ENCODE measurements around the gene BZW2. TPM values are rescaled to one million over a fixed set of nuclear protein-coding genes. Genes with fewer than 3 reads are reported as not detected.

Gene BZW2
- total and polyA plus RNA-seq, 9 donors, result 17.2 to 41.0 (median 22.5) TPM

DNA sequence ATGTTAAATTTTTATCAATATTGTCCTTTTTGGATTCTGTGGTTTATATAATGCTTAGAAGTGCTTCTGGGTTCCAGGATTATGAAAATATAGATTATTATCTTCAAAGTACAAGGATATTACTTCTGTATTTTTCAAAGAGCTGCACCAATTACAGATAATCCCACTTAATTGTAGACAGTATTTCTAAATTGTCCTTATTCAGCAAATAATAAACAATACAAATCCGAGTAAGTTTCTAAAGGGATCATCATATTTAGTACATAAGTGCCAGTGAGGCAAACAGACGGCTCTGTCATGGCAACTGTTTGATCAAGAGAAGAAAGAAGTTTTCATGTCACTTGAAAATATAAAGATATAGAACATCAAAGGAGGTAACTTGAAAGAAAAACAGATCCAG is 19.6 kb upstream of the BZW2 start:
- H3K4me1 ChIP-seq (ENCODE audit: insufficient read depth), result no peaks in the 10 kb centered on the region
- no peaks in the 10 kb centered on the region for H3K9me3 ChIP-seq
- no peaks in the 10 kb centered on the region for H3K27me3 ChIP-seq
- TF ChIP-seq EP300 (IDR thresholded peaks at IDR 0.05) (no peak), POLR2A (IDR thresholded peaks at IDR 0.05) (no peak)
- TF ChIP-seq, protein P1, sequence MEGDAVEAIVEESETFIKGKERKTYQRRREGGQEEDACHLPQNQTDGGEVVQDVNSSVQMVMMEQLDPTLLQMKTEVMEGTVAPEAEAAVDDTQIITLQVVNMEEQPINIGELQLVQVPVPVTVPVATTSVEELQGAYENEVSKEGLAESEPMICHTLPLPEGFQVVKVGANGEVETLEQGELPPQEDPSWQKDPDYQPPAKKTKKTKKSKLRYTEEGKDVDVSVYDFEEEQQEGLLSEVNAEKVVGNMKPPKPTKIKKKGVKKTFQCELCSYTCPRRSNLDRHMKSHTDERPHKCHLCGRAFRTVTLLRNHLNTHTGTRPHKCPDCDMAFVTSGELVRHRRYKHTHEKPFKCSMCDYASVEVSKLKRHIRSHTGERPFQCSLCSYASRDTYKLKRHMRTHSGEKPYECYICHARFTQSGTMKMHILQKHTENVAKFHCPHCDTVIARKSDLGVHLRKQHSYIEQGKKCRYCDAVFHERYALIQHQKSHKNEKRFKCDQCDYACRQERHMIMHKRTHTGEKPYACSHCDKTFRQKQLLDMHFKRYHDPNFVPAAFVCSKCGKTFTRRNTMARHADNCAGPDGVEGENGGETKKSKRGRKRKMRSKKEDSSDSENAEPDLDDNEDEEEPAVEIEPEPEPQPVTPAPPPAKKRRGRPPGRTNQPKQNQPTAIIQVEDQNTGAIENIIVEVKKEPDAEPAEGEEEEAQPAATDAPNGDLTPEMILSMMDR (IDR thresholded peaks at IDR 0.05), result no peak
- no peak overlapping the region for H3K4me3 ChIP-seq
- WGBS, 3 donors, result 69 to 97% (median 96%) methylated on average over 2 of the region's 2 CpGs
- no peaks in the 10 kb centered on the region for H3K36me3 ChIP-seq
- intact Hi-C loops (cut with DNase I), result no loop called here
- no peak overlapping the region for H3K27ac ChIP-seq
- DNase-seq, result no peak

DNA sequence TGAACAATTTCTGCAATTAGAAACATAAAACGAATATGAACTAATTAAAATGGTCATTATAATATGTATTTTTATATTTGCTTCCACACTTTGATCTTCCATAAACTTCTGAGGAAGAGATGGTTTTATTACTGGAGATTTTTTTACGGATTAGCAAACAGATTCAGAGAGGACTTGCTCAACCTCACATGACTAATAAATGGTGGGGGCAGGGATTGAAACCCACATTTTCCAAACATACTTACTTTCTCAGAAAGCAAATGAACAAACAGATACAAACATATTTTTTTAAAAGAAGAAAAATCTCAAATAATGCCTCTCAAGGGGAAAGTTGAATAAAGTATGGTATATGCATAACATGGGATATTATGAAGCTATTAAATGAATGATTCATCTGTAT is 18.7 kb upstream of the BZW2 start:
- intact Hi-C loops (cut with DNase I), result no loop called here
- no peak overlapping the region for H3K27ac ChIP-seq
- no peaks in the 10 kb centered on the region for H3K27me3 ChIP-seq
- no peaks in the 10 kb centered on the region for H3K36me3 ChIP-seq
- H3K9me3 ChIP-seq, result no peaks in the 10 kb centered on the region
- DNase-seq, result no peak
- 80 to 93% (median 88%) methylated on average over 2 of the region's 2 CpGs for WGBS, 3 donors
- TF ChIP-seq POLR2A (IDR thresholded peaks at IDR 0.05), result no peak
- TF ChIP-seq, protein P1 (IDR thresholded peaks at IDR 0.05), result no peak
- TF ChIP-seq EP300 (IDR thresholded peaks at IDR 0.05), result no peak
- no peaks in the 10 kb centered on the region for H3K4me1 ChIP-seq (ENCODE audit: insufficient read depth)
- no peak overlapping the region for H3K4me3 ChIP-seq

DNA sequence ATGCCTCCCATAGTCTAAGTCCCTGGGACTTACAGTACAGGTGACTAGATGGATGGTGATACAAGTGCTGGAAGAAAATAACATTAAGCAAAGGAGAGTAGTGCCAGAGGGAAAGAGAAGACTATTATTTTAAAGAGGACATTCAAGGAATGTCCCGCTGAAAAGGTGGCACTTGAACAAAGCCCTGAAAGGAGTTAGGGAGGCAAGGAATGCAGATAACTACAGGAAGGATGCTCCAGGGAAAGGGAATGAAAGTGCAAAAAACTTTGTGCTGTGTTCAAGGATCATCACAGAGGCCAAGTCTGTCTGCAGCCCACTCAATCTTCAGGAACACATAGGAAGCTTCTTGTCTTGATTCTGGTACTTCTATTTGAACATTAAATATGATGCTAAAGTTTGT is 15.3 kb upstream of the BZW2 start:
- no peak for DNase-seq
- intact Hi-C loops (cut with DNase I), result no loop called here
- H3K4me1 ChIP-seq (ENCODE audit: insufficient read depth), result no peaks in the 10 kb centered on the region
- H3K27ac ChIP-seq, result no peak overlapping the region
- H3K9me3 ChIP-seq, result no peaks in the 10 kb centered on the region
- no peak for TF ChIP-seq EP300 (IDR thresholded peaks at IDR 0.05)
- TF ChIP-seq, protein P1 (IDR thresholded peaks at IDR 0.05), result no peak
- TF ChIP-seq POLR2A (IDR thresholded peaks at IDR 0.05), result no peak
- H3K36me3 ChIP-seq, result no peaks in the 10 kb centered on the region
- no peak overlapping the region for H3K4me3 ChIP-seq
- 79 to 93% (median 90%) methylated on average over 1 of the region's 1 CpG for WGBS, 3 donors
- H3K27me3 ChIP-seq, result no peaks in the 10 kb centered on the region

DNA sequence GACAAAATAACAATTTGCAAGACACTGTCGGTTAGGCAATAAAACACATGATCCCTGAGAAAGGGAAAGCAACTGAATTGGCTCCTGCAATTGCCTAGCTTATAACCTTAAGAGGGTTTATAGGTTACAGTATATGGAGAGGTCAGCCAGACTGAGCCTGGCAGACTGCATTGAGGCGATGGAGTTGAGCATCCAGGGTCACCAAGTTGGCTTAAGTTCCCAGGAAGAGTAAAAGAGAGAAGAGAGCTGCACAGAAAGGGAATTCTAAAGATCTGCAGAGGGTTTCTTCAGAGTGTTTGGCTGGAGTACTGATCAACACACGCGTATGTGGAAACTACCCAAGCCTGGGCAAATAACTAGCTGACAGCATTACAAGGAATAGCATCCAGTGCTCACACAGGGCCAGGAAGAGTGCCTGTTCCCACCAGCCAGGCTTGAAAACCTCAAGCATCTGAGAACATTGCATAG is 11.7 kb upstream of the BZW2 start:
- no peak overlapping the region for H3K27ac ChIP-seq

More for the DNA sequence above, 11.7 kb upstream of the BZW2 start:
- Histone ChIP-seq H3K27me3 (no peaks in the 10 kb centered on the region), H3K4me1 (ENCODE audit: insufficient read depth) (peaks cover 2% of the 10 kb centered on the region), H3K36me3 (no peaks in the 10 kb centered on the region), H3K9me3 (no peaks in the 10 kb centered on the region), H3K4me3 (no peak overlapping the region)
- WGBS, 3 donors, result 40 to 66% (median 63%) methylated on average over 4 of the region's 4 CpGs
- TF ChIP-seq POLR2A (IDR thresholded peaks at IDR 0.05) (no peak), EP300 (IDR thresholded peaks at IDR 0.05) (no peak)
- TF ChIP-seq, protein P1 (IDR thresholded peaks at IDR 0.05), result no peak
- intact Hi-C loops (cut with DNase I), result no loop called here
- DNase-seq, result no peak
